ENCODE results near the gene EPHB2.

EPHB2 gene

DNA sequence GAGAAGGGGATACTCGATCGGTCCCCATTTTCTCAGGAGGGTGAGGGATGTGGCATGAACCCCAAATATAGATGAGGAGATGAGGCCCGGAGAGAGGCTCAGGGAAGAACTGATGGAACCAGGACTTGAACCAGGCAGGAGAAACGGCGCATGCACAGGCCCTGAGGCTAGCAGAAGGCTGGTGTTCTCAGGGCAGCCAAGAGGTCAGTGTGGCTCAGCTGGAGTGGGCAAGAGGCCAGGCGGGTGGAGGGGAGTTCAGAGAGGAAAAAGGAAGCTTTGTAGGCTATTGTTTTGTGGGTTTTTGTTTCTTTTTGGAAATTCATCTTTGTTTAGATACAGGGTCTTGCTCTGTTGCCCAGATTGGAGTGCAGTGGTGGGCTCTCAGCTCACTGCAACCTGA lies 140.0 kb downstream of the EPHB2 start:
- Histone ChIP-seq H3K4me3 (ENCODE audit: low read depth, low read length) (no peak overlapping the region), H3K9me3 (ENCODE audit: control insufficient read depth, insufficient read depth, low read depth, low read length) (no peaks in the 10 kb centered on the region), H3K4me1 (ENCODE audit: control insufficient read depth, insufficient read depth, low read length) (no peaks in the 10 kb centered on the region), H3K27ac (ENCODE audit: extremely low read depth, low read depth, low read length) (no peak overlapping the region), H3K36me3 (ENCODE audit: control insufficient read depth in 2 of 2, insufficient read depth in 1 of 2, low read length in 2 of 2) (no peaks in the 10 kb centered on the region)
- ChIA-PET POLR2A (no interaction called here), CTCF (interaction anchor here (0.7 to 4.1 kb wide), 4 partner anchors 12 to 146 kb away, joined by 3 to 25 read pairs (median 6); no protein-coding TSS in a partner anchor)
- TF ChIP-seq SCRT1 (tag by site-specific recombination; IDR thresholded peaks at IDR 0.05; ENCODE audit: borderline replicate concordance) (no peak), ZNF501 (tag by site-specific recombination; IDR thresholded peaks at IDR 0.05) (no peak), ZBTB7A (tag by site-specific recombination; IDR thresholded peaks at IDR 0.05; ENCODE audit: low read depth) (no peak), ZNF157 (tag by site-specific recombination; IDR thresholded peaks at IDR 0.05) (no peak), ZNF114 (tag by site-specific recombination; IDR thresholded peaks at IDR 0.05) (no peak), ZNF302 (tag by site-specific recombination; IDR thresholded peaks at IDR 0.05; ENCODE audit: low read depth) (no peak), HOXD13 (CRISPR knock-in tag; IDR thresholded peaks at IDR 0.05; ENCODE audit: borderline replicate concordance) (no peak), YY1 (tag by site-specific recombination; IDR thresholded peaks at IDR 0.05) (no peak), ZNF223 (tag by site-specific recombination; IDR thresholded peaks at IDR 0.05) (no peak), ZNF555 (tag by site-specific recombination; conservative IDR thresholded peaks at IDR 0.05) (no peak), ZNF701 (tag by site-specific recombination; IDR thresholded peaks at IDR 0.05) (no peak), ZNF548 (tag by site-specific recombination; IDR thresholded peaks at IDR 0.05) (no peak)
- TF ChIP-seq, protein P1, sequence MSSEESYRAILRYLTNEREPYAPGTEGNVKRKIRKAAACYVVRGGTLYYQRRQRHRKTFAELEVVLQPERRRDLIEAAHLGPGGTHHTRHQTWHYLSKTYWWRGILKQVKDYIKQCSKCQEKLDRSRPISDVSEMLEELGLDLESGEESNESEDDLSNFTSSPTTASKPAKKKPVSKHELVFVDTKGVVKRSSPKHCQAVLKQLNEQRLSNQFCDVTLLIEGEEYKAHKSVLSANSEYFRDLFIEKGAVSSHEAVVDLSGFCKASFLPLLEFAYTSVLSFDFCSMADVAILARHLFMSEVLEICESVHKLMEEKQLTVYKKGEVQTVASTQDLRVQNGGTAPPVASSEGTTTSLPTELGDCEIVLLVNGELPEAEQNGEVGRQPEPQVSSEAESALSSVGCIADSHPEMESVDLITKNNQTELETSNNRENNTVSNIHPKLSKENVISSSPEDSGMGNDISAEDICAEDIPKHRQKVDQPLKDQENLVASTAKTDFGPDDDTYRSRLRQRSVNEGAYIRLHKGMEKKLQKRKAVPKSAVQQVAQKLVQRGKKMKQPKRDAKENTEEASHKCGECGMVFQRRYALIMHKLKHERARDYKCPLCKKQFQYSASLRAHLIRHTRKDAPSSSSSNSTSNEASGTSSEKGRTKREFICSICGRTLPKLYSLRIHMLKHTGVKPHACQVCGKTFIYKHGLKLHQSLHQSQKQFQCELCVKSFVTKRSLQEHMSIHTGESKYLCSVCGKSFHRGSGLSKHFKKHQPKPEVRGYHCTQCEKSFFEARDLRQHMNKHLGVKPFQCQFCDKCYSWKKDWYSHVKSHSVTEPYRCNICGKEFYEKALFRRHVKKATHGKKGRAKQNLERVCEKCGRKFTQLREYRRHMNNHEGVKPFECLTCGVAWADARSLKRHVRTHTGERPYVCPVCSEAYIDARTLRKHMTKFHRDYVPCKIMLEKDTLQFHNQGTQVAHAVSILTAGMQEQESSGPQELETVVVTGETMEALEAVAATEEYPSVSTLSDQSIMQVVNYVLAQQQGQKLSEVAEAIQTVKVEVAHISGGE (tag by site-specific recombination; conservative IDR thresholded peaks at IDR 0.05; ENCODE audit: low read depth), result no peak
- TF ChIP-seq, protein P2, sequence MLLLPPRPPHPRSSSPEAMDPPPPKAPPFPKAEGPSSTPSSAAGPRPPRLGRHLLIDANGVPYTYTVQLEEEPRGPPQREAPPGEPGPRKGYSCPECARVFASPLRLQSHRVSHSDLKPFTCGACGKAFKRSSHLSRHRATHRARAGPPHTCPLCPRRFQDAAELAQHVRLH (tag by site-specific recombination; IDR thresholded peaks at IDR 0.05), result no peak

DNA sequence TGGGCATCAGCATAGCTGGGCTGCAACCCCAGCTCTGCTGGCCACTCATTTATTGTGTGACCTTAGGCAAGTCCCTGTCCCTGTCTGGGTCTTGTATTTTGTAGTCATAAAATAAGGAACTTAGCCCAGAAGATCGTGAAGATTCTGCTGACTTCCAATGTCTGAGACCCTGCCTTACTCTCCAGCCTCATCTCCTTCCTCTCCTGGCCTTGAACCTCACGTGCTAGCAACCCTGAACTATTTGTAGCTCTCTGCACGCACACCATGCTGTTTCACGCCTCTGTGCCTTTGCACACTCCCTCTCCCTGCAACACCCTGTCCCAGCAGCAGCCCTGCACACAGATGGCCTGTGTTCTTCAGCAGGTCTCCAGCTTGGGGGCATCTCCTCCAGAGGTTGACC lies 140.9 kb downstream of the EPHB2 start:
- TF ChIP-seq FEZF1 (tag by site-specific recombination; IDR thresholded peaks at IDR 0.05), result no peak
- TF ChIP-seq, protein P3, sequence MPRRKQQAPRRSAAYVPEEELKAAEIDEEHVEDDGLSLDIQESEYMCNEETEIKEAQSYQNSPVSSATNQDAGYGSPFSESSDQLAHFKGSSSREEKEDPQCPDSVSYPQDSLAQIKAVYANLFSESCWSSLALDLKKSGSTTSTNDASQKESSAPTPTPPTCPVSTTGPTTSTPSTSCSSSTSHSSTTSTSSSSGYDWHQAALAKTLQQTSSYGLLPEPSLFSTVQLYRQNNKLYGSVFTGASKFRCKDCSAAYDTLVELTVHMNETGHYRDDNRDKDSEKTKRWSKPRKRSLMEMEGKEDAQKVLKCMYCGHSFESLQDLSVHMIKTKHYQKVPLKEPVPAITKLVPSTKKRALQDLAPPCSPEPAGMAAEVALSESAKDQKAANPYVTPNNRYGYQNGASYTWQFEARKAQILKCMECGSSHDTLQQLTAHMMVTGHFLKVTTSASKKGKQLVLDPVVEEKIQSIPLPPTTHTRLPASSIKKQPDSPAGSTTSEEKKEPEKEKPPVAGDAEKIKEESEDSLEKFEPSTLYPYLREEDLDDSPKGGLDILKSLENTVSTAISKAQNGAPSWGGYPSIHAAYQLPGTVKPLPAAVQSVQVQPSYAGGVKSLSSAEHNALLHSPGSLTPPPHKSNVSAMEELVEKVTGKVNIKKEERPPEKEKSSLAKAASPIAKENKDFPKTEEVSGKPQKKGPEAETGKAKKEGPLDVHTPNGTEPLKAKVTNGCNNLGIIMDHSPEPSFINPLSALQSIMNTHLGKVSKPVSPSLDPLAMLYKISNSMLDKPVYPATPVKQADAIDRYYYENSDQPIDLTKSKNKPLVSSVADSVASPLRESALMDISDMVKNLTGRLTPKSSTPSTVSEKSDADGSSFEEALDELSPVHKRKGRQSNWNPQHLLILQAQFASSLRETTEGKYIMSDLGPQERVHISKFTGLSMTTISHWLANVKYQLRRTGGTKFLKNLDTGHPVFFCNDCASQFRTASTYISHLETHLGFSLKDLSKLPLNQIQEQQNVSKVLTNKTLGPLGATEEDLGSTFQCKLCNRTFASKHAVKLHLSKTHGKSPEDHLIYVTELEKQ (tag by site-specific recombination; IDR thresholded peaks at IDR 0.05; ENCODE audit: borderline replicate concordance), result no peak
- TF ChIP-seq, protein P4, sequence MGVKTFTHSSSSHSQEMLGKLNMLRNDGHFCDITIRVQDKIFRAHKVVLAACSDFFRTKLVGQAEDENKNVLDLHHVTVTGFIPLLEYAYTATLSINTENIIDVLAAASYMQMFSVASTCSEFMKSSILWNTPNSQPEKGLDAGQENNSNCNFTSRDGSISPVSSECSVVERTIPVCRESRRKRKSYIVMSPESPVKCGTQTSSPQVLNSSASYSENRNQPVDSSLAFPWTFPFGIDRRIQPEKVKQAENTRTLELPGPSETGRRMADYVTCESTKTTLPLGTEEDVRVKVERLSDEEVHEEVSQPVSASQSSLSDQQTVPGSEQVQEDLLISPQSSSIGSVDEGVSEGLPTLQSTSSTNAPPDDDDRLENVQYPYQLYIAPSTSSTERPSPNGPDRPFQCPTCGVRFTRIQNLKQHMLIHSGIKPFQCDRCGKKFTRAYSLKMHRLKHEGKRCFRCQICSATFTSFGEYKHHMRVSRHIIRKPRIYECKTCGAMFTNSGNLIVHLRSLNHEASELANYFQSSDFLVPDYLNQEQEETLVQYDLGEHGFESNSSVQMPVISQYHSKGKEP (tag by site-specific recombination; IDR thresholded peaks at IDR 0.05), result no peak
- 0 out of 2 replicates have a peak, but pooled peaks have one; percentile 9 for TF ChIP-seq ZNF623 (tag by site-specific recombination; IDR thresholded peaks at IDR 0.05)
- H3K36me3 ChIP-seq (ENCODE audit: control insufficient read depth in 2 of 2, insufficient read depth in 1 of 2, low read length in 2 of 2), result no peaks in the 10 kb centered on the region
- H3K4me3 ChIP-seq (ENCODE audit: low read depth, low read length), result no peak overlapping the region
- H3K9me3 ChIP-seq (ENCODE audit: control insufficient read depth, insufficient read depth, low read depth, low read length), result no peaks in the 10 kb centered on the region
- H3K27ac ChIP-seq (ENCODE audit: extremely low read depth, low read depth, low read length), result no peak overlapping the region
- no peaks in the 10 kb centered on the region for H3K4me1 ChIP-seq (ENCODE audit: control insufficient read depth, insufficient read depth, low read length)
- POLR2A ChIA-PET, result no interaction called here
- CTCF ChIA-PET, result interaction anchor here (0.5 to 4.1 kb wide), 6 partner anchors 11 to 225 kb away, joined by 3 to 25 read pairs (median 4); no protein-coding TSS in a partner anchor

Measured in HEK293 (cell line).